Measurements from ENCODE around the gene COL2A1.

COL2A1 gene

GRCh38 chr12:47986291-47986660 is 18.0 kb downstream of the COL2A1 start:
- H4K91ac ChIP-seq (ENCODE audit: low read length): no peak overlapping the region
- H3K23ac ChIP-seq (ENCODE audit: low read length in 2 of 2): no peak overlapping the region
- no peak overlapping the region for H2AFZ ChIP-seq (ENCODE audit: low read depth, low read length)
- H3K4me1 ChIP-seq (ENCODE audit: control insufficient read depth, insufficient read depth, low read depth, low read length): peaks cover 2% of the 10 kb centered on the region
- H3K4me3 ChIP-seq (ENCODE audit: insufficient read depth in 1 of 2, low read depth in 1 of 2, low read length in 2 of 2): no peak overlapping the region
- H3K27ac ChIP-seq (ENCODE audit: low read length, poor library complexity, severe bottlenecking): no peak overlapping the region
- H2AK5ac ChIP-seq (ENCODE audit: low read length, severe bottlenecking): no peak overlapping the region
- 75% methylated on average over 8 of the region's 8 CpGs for WGBS
- no peaks in the 10 kb centered on the region for H3K79me1 ChIP-seq (replicated peaks; ENCODE audit: low read length, poor library complexity, severe bottlenecking)
- no peak overlapping the region for H3K14ac ChIP-seq (ENCODE audit: low read length in 2 of 2)
- no peak overlapping the region for H3K4ac ChIP-seq (ENCODE audit: low read depth in 1 of 2, low read length in 2 of 2)
- H2BK5ac ChIP-seq (ENCODE audit: low read depth, low read length, poor library complexity, severe bottlenecking): no peak overlapping the region
- no peaks in the 10 kb centered on the region for H3K36me3 ChIP-seq (ENCODE audit: control insufficient read depth in 1 of 2, insufficient read depth in 2 of 2, low read depth in 1 of 2, low read length in 2 of 2)
- no peak overlapping the region for H3K9ac ChIP-seq (ENCODE audit: low read length)
- no peaks in the 10 kb centered on the region for H3K9me3 ChIP-seq (ENCODE audit: control insufficient read depth, low read length)
- H3K18ac ChIP-seq (ENCODE audit: low read depth in 1 of 2, low read length in 2 of 2): no peak overlapping the region
- peaks cover 37 to 86% of the 10 kb centered on the region in 2 experiments for H3K27me3 ChIP-seq (ENCODE audit: control insufficient read depth in 1 of 2, insufficient read depth in 1 of 2, low read length in 2 of 2)
- DNase-seq: no peak
- H4K8ac ChIP-seq (ENCODE audit: low read length): no peak overlapping the region
- no peak overlapping the region for H2BK15ac ChIP-seq (ENCODE audit: low read depth, poor library complexity, severe bottlenecking)
- no peak overlapping the region for H2BK12ac ChIP-seq (ENCODE audit: low read length in 2 of 2)
- no peak overlapping the region for H3K4me2 ChIP-seq (ENCODE audit: low read length, poor library complexity, severe bottlenecking)
- H2BK120ac ChIP-seq (ENCODE audit: low read depth, low read length): no peak overlapping the region

GRCh38 chr12:47985596-47986290 is 18.5 kb downstream of the COL2A1 start:
- no peak overlapping the region for H2AFZ ChIP-seq (ENCODE audit: low read depth, low read length)
- WGBS: 87% methylated on average over 16 of the region's 16 CpGs
- no peak overlapping the region for H2BK15ac ChIP-seq (ENCODE audit: low read depth, poor library complexity, severe bottlenecking)

GRCh38 chr12:47984331-47984801 is 19.9 kb downstream of the COL2A1 start:
- H3K9me3 ChIP-seq (ENCODE audit: control insufficient read depth, low read length): no peaks in the 10 kb centered on the region
- no peak overlapping the region for H2BK120ac ChIP-seq (ENCODE audit: low read depth, low read length)
- 95% methylated on average over 8 of the region's 8 CpGs for WGBS
- no peak overlapping the region for H2BK5ac ChIP-seq (ENCODE audit: low read depth, low read length, poor library complexity, severe bottlenecking)
- H3K4me1 ChIP-seq (ENCODE audit: control insufficient read depth, insufficient read depth, low read depth, low read length): peaks cover 2% of the 10 kb centered on the region
- peaks cover 45 to 87% of the 10 kb centered on the region in 2 experiments for H3K27me3 ChIP-seq (ENCODE audit: control insufficient read depth in 1 of 2, insufficient read depth in 1 of 2, low read length in 2 of 2)
- no peak overlapping the region for H4K91ac ChIP-seq (ENCODE audit: low read length)
- DNase-seq: no peak
- no peak overlapping the region for H2AK5ac ChIP-seq (ENCODE audit: low read length, severe bottlenecking)
- no peak overlapping the region for H3K4me3 ChIP-seq (ENCODE audit: insufficient read depth in 1 of 2, low read depth in 1 of 2, low read length in 2 of 2)
- H3K4ac ChIP-seq (ENCODE audit: low read depth in 1 of 2, low read length in 2 of 2): no peak overlapping the region
- peak overlapping the region; percentile 54 for H2BK15ac ChIP-seq (ENCODE audit: low read depth, poor library complexity, severe bottlenecking)
- H2BK12ac ChIP-seq (ENCODE audit: low read length in 2 of 2): no peak overlapping the region
- H3K36me3 ChIP-seq (ENCODE audit: control insufficient read depth in 1 of 2, insufficient read depth in 2 of 2, low read depth in 1 of 2, low read length in 2 of 2): no peaks in the 10 kb centered on the region
- no peak overlapping the region for H3K9ac ChIP-seq (ENCODE audit: low read length)
- H4K8ac ChIP-seq (ENCODE audit: low read length): no peak overlapping the region
- no peaks in the 10 kb centered on the region for H3K79me1 ChIP-seq (replicated peaks; ENCODE audit: low read length, poor library complexity, severe bottlenecking)
- no peak overlapping the region for H3K14ac ChIP-seq (ENCODE audit: low read length in 2 of 2)
- H3K23ac ChIP-seq (ENCODE audit: low read length in 2 of 2): no peak overlapping the region
- H3K27ac ChIP-seq (ENCODE audit: low read length, poor library complexity, severe bottlenecking): no peak overlapping the region
- H3K18ac ChIP-seq (ENCODE audit: low read depth in 1 of 2, low read length in 2 of 2): no peak overlapping the region
- no peak overlapping the region for H2AFZ ChIP-seq (ENCODE audit: low read depth, low read length)
- no peak overlapping the region for H3K4me2 ChIP-seq (ENCODE audit: low read length, poor library complexity, severe bottlenecking)

More at GRCh38 chr12:47985596-47986290, 18.5 kb downstream of the COL2A1 start:
- no peak overlapping the region for H3K14ac ChIP-seq (ENCODE audit: low read length in 2 of 2)
- no peak overlapping the region for H3K9ac ChIP-seq (ENCODE audit: low read length)
- no peak for DNase-seq
- no peaks in the 10 kb centered on the region for H3K9me3 ChIP-seq (ENCODE audit: control insufficient read depth, low read length)
- H3K27me3 ChIP-seq (ENCODE audit: control insufficient read depth in 1 of 2, insufficient read depth in 1 of 2, low read length in 2 of 2): peaks cover 39 to 85% of the 10 kb centered on the region in 2 experiments
- H3K4me3 ChIP-seq (ENCODE audit: insufficient read depth in 1 of 2, low read depth in 1 of 2, low read length in 2 of 2): no peak overlapping the region
- no peak overlapping the region for H3K4me2 ChIP-seq (ENCODE audit: low read length, poor library complexity, severe bottlenecking)
- H3K4ac ChIP-seq (ENCODE audit: low read depth in 1 of 2, low read length in 2 of 2): no peak overlapping the region
- H3K18ac ChIP-seq (ENCODE audit: low read depth in 1 of 2, low read length in 2 of 2): no peak overlapping the region
- H3K36me3 ChIP-seq (ENCODE audit: control insufficient read depth in 1 of 2, insufficient read depth in 2 of 2, low read depth in 1 of 2, low read length in 2 of 2): no peaks in the 10 kb centered on the region
- peaks cover 2% of the 10 kb centered on the region for H3K4me1 ChIP-seq (ENCODE audit: control insufficient read depth, insufficient read depth, low read depth, low read length)
- H2BK120ac ChIP-seq (ENCODE audit: low read depth, low read length): no peak overlapping the region
- no peak overlapping the region for H2BK12ac ChIP-seq (ENCODE audit: low read length in 2 of 2)
- no peak overlapping the region for H3K23ac ChIP-seq (ENCODE audit: low read length in 2 of 2)
- H4K91ac ChIP-seq (ENCODE audit: low read length): no peak overlapping the region
- H3K79me1 ChIP-seq (replicated peaks; ENCODE audit: low read length, poor library complexity, severe bottlenecking): no peaks in the 10 kb centered on the region
- no peak overlapping the region for H2BK5ac ChIP-seq (ENCODE audit: low read depth, low read length, poor library complexity, severe bottlenecking)
- no peak overlapping the region for H3K27ac ChIP-seq (ENCODE audit: low read length, poor library complexity, severe bottlenecking)
- no peak overlapping the region for H2AK5ac ChIP-seq (ENCODE audit: low read length, severe bottlenecking)
- no peak overlapping the region for H4K8ac ChIP-seq (ENCODE audit: low read length)

- Histone ChIP-seq H3K9ac (ENCODE audit: low read length) (no peak overlapping the region), H2BK15ac (ENCODE audit: low read depth, poor library complexity, severe bottlenecking) (no peak overlapping the region), H3K4me3 (ENCODE audit: insufficient read depth in 1 of 2, low read depth in 1 of 2, low read length in 2 of 2) (no peak overlapping the region), H3K27ac (ENCODE audit: low read length, poor library complexity, severe bottlenecking) (no peak overlapping the region), H4K91ac (ENCODE audit: low read length) (no peak overlapping the region), H2AK5ac (ENCODE audit: low read length, severe bottlenecking) (no peak overlapping the region), H3K23ac (ENCODE audit: low read length in 2 of 2) (no peak overlapping the region), H3K9me3 (ENCODE audit: control insufficient read depth, low read length) (no peaks in the 10 kb centered on the region), H3K4me2 (ENCODE audit: low read length, poor library complexity, severe bottlenecking) (no peak overlapping the region), H2BK120ac (ENCODE audit: low read depth, low read length) (no peak overlapping the region), H3K36me3 (ENCODE audit: control insufficient read depth in 1 of 2, insufficient read depth in 2 of 2, low read depth in 1 of 2, low read length in 2 of 2) (no peaks in the 10 kb centered on the region), H2AFZ (ENCODE audit: low read depth, low read length) (no peak overlapping the region), H4K8ac (ENCODE audit: low read length) (no peak overlapping the region), H3K4me1 (ENCODE audit: control insufficient read depth, insufficient read depth, low read depth, low read length) (peaks cover under 1% of the 10 kb centered on the region), H3K18ac (ENCODE audit: low read depth in 1 of 2, low read length in 2 of 2) (no peak overlapping the region), H3K79me1 (replicated peaks; ENCODE audit: low read length, poor library complexity, severe bottlenecking) (no peaks in the 10 kb centered on the region), H3K27me3 (ENCODE audit: control insufficient read depth in 1 of 2, insufficient read depth in 1 of 2, low read length in 2 of 2) (peaks cover 52 to 89% of the 10 kb centered on the region in 2 experiments), H2BK5ac (ENCODE audit: low read depth, low read length, poor library complexity, severe bottlenecking) (no peak overlapping the region), H2BK12ac (ENCODE audit: low read length in 2 of 2) (no peak overlapping the region), H3K4ac (ENCODE audit: low read depth in 1 of 2, low read length in 2 of 2) (no peak overlapping the region), H3K14ac (ENCODE audit: low read length in 2 of 2) (no peak overlapping the region)
- no peak for DNase-seq
- WGBS: 83% methylated on average over 5 of the region's 5 CpGs
Observed at GRCh38 chr12:47983541-47984115, 20.6 kb downstream of the COL2A1 start.
